GM21619 (cell line): ENCODE measurements around the gene BCL7A.
"Not testable (repeated sequence)": the region's sequence is repeated elsewhere in the genome, so short reads cannot be mapped to it uniquely, and the experiment has no call there.

Experiments
- ATAC-seq: cut with Tn5 transposase; IDR thresholded peaks from one replicate; pipeline ENCODE4 v1.9.1; 2021; ENCODE audit not compliant: unreplicated experiment

The BCL7A gene

DNA sequence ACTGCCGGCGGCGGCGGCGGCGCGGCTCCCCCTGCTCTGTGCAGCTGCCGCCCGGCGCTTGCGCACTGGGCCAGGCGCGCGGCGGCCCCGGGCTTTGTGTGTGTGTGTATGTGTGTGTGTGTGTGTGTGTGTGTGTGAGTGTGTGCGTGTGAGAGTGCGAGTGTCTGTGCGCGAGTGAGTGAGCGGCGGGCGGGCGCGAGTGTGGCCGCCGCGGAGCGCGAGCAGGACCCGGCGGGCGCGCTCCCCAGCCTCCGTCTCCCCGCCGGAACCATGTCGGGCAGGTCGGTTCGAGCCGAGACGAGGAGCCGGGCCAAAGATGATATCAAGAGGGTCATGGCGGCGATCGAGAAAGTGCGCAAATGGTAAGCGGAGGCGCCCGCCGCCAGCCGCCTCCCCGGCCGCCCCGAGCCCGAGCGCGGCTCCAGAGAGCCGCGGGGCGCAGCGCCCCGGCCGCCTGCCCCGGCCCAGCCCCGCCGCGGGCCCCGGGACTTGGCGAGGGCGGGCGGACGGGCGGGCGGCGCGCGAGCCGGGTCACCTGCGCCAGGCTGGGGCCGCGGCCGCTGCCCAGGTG is at the start of gene BCL7A:
BCL7A (plus strand) TSS at position 63 of the 571 bp plus-strand sequence; CDS start at position 271, 208 bp downstream.
- no peak for ATAC-seq

DNA sequence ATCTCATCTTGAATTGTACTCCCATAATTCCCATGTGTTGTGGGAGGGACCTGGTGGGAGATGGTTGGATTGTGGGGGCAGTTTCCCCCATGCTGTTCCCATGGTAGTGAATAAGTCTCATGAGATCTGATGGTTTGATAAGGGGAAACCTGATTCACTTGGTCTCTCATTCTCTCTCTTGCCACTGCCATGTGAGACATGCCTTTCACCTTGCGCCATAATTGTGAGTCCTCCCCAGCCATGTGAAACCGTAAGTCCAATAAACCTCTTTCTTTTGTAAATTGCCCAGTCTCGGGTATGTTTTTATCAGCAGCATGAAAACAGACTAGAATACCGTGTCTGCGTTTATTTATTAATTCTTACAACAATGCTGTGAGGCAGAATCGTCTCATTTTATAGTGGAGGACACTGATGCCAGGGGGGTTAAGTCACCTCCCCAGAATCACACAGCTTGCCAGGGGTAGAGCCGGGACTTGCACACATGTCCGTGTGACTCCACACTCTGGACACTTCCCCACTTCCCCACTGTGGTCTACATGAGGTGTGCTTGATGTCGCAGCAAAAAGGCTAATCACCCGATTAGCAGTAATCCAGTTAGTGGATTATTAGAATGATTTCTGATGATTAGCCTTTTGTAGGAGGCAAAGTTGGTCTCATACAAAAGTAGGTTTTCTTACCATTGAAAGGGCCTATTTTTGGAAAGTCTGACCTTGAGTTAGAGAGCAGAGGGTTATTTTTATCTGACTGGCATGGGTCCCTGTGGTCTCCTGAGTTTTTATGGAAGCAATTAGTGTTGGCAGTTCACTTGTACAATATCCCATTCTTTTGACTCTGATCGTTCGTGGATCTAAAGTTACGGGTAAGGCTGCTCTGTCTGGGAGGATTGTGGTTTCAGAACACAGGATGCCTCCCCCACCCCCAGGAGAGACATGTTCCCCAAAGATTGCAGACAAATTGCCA is 47.4 kb upstream of the BCL7A start:
- no peak for ATAC-seq

DNA sequence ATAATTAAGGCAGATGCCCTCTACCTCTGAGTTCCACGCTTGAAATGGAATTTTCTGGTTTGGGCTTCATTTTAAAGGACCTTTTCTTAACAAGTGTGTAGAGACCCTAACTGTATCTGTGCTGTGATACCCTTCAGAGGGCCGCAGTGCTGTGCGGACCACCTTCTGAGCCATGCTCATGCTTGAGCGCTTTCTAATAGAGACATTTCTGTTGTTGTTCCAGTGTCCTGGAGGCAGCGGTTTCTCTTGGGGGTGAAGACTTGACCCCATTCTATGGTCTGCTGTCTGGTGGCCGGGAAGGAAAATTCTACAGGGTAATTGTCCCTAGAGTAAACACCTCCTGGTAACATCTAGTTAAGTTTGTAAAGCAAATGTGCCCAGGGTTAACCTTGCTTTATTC is 46.7 kb upstream of the BCL7A start:
- no peak for ATAC-seq

DNA sequence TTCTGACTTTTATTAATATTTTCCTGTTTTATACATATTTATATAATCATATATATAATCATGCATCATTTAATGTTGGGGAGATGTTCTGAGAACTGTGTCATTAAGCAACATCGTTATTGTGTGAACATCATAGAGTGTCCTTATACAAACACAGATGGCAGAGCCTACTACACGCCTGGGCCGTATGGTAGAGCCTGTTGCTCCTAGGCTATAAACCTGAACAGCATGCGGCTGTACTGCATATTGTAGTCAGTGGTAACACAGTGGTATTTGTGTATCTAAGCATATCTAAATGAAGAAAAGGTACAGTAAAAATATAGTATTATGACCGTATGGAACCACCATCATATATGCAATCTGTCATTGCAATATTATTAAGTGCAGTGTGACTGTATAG is 44.7 kb upstream of the BCL7A start:
- ATAC-seq: no peak

DNA sequence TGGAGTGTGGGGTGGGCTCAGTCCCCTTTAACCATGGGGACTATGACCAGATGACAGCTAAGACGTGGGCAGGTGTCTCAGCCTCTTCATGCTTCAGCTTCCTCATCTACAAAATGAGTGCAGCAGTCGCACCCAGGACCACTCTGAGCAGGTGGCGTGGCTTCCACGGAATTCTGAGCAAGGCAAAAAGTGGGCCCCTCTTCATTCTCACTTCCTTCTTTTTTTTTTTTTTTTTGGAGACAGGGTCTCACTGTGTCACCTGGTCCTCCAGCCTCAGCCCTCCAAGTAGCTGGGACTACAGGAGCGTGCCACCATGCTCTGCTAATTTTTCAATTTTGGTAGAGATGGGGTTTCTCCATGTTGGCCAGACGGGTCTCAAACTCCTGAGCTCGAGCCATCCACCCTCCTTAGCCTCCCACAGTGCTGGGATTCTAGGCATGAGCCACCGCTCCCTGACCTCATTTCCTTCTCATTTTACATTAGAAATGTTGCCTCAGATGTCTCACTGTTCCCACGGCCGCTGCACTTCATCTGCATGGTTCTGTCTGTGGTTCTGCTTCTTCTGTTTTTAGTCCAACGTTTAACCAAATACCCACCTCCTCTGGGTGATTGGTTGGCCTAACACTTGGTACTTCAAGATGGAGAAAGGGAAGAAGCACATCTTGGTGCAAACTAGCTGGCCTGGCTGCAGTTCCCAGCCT is 41.3 kb upstream of the BCL7A start:
- ATAC-seq: peak; percentile 46

DNA sequence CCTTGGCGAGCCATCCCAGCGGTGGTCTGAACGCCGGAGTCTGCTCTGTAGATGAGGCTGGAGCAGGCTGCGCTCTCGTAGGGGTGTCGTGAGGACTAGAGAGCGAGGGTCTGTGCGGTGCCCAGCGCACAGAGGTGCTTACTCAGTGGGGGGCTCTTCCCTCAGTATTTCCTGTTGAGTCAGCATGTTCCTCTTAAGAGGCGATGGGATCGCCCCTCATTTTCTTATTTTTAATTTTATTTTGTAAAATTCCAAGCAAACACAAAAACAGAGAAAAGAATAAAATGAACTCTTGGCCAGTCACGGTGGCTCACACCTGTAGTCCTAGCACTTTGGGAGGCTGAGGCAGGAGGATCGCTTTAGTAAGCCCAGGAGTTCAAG is 40.8 kb upstream of the BCL7A start:
- no peak for ATAC-seq

DNA sequence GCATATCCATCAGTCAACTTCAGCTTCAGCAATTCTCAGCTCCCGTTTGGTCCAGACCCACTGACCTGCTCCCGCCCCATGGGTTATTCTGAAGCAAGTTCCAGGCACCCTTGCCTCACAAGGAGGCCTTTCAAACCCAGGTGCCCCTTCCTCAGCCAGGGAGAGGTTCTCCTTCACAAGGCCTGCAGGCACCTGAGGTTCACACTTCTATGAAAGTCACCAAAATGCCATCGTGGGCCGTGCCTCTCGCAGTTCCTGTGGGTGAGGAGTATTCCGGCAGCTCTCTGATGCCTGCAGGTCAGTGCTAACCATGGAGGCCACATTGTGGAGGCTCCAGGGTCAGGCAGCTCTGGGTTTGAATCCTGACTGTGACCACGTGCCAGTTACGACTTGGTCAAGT is 40.2 kb upstream of the BCL7A start:
- no peak for ATAC-seq

DNA sequence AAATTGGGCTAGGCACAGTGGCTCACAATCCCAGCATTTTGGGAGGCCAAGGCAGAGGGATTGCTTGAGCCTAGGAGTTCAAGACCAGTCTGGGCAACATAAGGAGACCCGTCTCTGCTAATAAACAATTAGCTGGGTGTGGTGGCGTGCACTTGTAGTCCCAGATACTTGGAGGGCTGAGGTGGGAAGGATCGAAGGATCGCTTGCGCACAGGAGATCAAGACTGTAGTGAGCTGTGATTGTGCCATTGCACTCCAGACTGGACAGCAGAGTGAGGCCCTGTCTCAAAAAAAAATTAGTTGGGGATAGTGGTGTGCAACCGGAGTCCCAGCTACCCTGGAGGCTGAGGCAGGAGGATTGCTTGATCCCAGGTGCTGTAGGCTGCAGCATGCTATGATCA is 38.7 kb upstream of the BCL7A start:
- no peak for ATAC-seq

DNA sequence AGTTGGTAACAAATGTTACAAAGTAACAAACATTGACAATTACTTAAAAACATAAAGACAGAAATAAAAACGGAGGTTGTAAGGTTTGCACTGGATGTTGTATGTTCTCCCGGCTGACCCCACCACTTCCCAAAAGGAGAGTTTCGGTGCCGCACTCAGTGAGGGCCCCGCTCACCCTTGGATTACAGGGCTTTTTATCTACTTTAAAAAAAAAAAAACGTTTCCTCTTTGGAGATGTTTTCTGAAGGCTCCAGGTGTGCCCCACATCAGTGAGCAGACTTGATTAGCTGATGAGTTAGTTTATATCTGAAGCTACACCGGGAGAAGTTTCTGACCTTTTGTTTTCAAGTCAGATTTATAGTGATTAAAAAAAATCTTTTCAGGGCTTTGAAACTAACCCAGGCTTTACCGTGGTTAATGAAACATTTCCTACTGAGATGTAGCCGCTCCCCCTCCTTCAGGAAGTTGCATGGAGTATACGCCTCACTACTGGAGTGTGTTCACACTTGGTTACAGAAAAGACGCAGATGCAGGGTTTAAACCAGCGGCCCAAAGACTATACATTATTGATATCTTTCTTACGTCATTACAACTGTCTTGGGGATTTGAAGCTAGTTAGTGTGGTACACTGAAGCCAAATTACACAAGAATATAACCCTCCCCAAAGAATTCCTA is 38.0 kb upstream of the BCL7A start:
- no peak for ATAC-seq

DNA sequence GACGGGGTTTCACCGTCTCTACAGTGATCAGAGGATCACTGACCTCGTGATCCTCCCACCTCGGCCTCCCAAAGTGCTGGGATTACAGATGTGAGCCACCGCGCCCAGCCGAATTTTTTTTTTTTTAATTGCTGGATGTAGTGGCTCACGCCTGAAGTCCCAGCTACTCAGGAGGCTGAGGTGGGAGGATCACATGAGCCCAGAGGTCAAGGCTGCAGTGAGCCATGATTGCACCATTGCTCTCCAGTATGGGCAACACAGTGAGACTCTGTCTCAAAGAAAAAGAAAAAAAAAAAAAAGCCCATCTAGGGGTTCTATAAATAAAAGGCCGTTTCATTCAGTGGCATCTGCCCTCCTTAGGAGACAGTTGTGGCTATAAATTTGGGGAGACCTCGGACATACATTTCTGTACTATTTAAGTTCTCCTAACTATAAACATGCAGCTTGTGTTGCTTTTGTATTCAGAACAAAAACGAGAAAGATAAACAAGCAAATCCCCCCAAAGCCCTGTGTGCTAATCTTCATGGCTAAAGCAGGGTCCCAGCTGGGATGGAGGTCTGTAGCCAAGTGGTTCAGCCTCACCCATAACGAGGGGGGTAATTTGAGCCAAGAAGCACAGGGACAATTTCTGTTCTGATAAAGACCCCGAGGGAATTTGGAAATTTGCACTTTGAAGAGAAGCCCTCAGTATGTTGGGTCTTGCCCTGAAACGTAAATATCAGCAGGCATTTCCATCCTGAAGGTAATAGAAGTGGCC is 35.0 kb upstream of the BCL7A start:
- ATAC-seq: no peak

DNA sequence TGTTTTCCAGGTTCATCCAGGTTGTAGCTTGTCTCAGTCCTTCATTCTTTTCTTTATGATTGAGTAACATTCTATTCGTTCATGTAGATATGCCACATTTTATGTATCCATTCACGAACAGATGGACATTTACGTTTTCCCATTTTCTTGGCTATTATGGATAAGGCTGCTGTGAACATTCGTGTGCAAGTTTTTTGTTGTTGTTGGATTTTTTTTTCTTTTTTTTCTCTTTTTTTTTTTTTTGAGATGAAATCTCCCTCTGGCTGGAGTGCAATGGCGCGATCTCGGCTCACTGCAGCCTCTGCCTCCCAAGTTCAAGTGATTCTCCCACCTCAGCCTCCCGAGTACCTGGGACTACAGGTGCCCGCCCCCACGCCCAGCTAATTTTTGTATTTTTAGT is 33.2 kb upstream of the BCL7A start:
- not testable (repeated sequence) for ATAC-seq

DNA sequence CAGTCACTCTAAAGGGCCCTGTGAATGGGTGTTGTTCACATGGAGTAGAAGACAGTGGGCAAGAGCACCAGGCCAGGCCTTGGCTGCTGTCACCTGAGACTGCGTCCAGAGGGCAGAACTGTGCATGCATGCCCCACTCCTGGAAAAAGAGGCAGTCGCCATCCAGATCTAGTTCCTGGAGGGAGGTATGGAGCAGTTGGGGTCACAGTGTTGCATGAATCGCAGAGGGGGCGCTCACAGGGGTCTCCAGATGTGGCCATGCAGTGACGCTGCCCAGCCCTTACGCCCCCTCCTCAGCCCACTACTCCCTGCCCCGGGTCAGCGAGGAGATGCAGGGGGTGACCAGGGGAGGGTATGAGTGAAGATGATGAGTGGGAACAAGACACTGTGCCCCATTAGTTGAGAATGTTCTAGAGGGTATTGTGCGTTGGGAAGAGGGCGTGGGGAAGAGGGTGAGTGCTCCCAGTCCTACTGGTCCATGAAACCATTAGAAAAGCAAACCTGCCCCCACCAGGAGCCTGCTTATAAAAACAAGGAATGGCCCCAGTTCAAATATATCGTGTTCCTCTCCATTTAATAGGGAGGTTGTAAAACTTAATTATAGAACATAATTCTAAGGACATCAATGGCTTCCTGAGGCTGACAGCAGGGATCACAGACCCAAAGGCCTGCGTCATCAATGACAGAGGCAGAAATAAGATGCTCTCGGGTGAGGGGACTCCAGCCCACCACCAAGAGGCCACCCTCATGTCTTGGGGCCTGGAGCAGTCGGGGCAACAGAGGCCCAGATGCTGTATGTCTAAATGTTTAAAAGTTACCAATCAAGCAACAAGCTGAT is 32.2 kb upstream of the BCL7A start:
- no peak for ATAC-seq

DNA sequence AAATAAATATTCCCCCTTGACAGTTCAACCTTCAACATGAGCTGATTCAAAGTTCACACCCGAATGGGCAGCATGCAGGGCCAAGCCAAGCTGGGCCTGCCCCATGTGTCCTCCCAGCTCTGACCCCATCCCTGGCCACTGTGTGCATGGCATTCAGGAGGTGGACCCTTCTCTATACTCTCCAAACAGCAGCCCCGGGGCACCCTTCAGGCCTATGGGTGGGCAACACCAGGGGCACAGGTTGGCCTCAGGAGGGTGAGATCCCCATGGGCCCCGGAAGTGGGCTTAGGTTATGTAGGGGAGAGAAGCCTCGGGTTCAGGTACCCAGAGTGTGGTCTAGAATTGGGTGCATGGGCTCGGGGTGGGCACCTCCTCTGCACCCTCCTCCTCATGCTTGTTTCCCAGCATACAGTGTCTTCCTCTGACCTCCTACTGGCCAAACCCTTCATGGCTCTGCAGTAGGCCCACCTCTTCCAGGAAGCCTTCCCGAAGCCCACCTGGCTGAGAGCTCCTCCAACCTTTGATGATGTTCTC is 31.5 kb upstream of the BCL7A start:
- ATAC-seq: no peak

DNA sequence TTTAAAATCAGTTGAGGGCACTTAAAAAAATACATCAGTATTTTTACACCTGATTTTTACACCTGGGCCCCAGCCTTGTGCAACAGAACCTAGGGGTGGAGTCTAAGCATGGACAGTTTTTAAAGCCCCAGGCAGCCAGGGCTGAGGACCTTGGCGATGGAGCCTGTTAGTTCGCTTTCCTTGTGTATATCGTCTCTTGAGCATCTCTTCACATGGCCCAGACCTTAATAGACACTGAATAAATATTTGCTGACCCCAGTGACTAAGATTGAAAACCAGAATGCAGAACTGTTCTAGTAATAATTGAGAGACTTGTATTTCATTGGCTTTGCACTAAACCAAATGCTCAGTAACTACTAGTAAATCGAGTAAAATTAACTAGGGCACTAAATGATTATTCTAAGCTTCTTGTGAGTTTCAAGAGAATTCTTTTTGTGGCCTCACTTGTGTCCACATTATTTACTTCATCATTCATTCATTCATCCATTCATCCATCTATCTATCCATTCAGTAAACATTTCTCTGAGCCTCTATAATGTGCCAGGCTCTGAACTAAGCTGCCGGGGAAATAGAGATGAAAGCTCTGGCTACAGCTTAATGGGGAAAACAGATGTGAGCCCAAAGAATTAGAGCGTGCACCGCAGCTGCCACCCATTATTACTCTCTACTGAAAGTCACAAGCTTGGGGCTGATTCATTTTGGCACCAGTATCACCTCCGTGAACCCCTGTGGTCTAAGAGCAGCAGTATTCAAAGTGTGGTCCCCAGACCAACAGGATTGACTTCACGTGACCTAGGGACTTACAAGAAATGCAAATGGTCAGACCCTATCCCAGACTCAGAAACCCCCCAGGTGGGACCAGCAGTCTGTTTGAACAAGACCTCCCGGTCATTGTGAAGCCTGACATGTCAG is 30.7 kb upstream of the BCL7A start:
- ATAC-seq: peak; percentile 70

DNA sequence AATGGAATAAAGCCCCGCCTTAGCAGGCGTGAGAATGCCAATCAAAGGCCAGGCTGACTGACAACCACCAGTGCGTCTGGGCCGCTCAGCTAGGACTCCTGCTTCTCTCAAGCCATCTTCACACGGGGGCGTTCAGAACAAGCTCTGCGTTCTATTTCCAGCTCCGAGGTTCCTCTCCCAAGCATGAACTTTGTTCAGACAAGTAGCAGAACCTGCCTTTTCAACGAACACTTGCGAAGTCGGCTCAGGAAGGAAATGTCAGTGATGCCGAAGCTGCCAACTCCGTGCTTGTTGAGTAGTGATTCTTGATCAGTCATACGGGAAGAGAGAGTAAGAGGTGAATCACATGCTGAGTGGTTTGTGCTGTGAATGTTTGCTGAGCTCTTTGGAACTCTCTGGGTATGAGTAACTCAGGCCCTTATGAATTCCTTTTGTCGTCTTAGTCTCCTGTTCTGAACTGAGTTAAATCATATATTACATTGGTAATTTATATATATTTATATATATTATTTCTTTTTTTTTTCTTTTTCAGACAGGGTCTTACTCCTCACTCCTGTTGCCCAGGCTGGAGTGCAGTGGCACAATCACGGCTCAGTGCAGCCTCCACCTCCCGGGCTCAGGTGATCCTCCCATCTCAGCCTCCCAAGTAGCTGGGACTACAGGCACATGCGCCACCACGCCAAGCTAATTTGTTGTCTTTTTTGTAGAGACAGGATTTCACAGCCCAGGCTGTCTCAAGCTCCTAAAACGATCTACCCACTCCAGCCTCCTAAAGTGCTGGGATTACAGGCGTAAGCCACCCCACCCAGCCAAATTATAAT is 29.4 kb upstream of the BCL7A start:
- ATAC-seq: peak; percentile 78

DNA sequence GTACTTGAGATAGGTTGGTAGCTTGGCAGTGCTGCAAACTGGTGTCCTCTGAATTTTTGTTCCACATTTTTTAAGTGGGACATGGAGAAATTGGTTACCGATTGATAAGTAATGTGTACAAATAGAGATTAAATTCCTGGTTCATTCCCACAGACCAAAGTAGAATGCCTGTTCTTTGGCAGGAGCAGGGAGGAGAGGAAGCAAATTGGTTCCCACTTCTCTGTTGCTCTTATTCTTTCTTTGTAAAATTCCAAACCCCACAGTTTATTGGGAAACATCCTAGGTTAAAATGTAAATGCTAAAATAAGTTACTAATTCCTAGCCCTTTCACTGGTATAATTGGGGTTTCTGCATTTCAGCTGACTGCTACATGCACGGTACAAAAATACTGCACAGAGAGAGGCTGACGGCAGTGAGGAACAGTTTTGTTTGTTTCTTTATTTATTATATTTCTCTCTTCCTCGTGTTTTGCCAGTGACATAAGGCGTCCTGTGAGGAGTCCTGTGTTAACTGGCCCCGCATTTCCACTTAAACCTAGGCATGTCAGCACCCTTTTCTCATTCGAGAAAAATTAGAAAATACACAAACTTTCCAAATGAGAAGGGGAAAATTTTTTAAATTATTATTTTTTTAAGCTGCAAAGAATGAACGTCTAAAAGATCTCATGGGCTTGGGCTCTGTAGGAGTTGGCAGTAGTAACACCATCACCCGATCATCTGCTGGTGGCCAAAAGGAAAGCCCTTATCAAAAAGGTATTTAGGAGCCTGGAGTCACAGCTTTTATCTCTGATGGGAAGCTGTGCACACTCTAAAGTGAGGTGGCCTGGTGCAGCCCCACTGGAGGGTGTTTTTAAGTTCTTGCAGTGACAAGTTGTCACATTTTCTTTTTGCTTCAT is 25.4 kb upstream of the BCL7A start:
- ATAC-seq: no peak
